GM12878 (cell line): ENCODE results near the gene TOMM34.
A peak's percentile ranks its signal among the peaks of the same experiment; 100 is the strongest.

Experiments
- CBX5 ChIP-seq: sonication (generic); IDR thresholded peaks from 2 replicates; pipeline ENCODE4 v1.6.1; 2016; ENCODE audit warnings: low read depth, moderate library complexity, mild to moderate bottlenecking, inconsistent platforms
- CEBPB ChIP-seq, 2 experiments: fragments of 150-350 bp in 1 of 2; IDR thresholded peaks; 2 replicates each; pipeline ENCODE4 v1.6.1; 2012 to 2014; ENCODE audit warnings: low read depth in 2 of 2, low read length in 2 of 2, borderline replicate concordance in 1 of 2, inconsistent platforms in 1 of 2
- CREB1 ChIP-seq: IDR thresholded peaks from 2 replicates; pipeline ENCODE4 v1.6.1; 2012; ENCODE audit warnings: low read depth, mild to moderate bottlenecking, inconsistent platforms
- CTCF ChIP-seq, 3 experiments: IDR thresholded peaks in 2 of 3; conservative IDR thresholded peaks in 1 of 3; 2 replicates each; pipeline ENCODE4 v1.5.1; 2011; ENCODE audit warnings: low read depth in 3 of 3, low read length in 3 of 3, mild to moderate bottlenecking in 3 of 3, control low read depth in 2 of 3, moderate library complexity in 2 of 3, inconsistent platforms in 1 of 3, mixed read lengths in 1 of 3; ENCODE audit not compliant: control insufficient read depth in 2 of 3, insufficient read depth in 1 of 3; ENCODE audit errors: extremely low read depth in 1 of 3
- ETV6 ChIP-seq, 2 experiments: fragments of 450-650 bp in 1 of 2; IDR thresholded peaks in 1 of 2; conservative IDR thresholded peaks in 1 of 2; 2 replicates each; pipeline ENCODE4 v1.6.1; 2014; ENCODE audit warnings: antibody characterized with exemption in 1 of 2, borderline replicate concordance in 1 of 2, low read depth in 1 of 2, mild to moderate bottlenecking in 1 of 2, moderate library complexity in 1 of 2
- FOS ChIP-seq: IDR thresholded peaks from 3 replicates; pipeline ENCODE4 v1.6.1; 2011; ENCODE audit warnings: borderline replicate concordance; ENCODE audit not compliant: insufficient read length; ENCODE audit errors: extremely low read depth
- RFX5 ChIP-seq: IDR thresholded peaks from 2 replicates; pipeline ENCODE4 v1.6.1; 2011; ENCODE audit warnings: low read depth, low read length, improper control_type of control experiment
- SIN3A ChIP-seq: IDR thresholded peaks from 2 replicates; pipeline ENCODE4 v1.6.1; 2012; ENCODE audit warnings: low read depth, low read length, improper control_type of control experiment
- SUPT20H ChIP-seq: IDR thresholded peaks from 2 replicates; pipeline ENCODE4 v1.6.1; 2011; ENCODE audit warnings: low read depth, mild to moderate bottlenecking, low read length, moderate library complexity, borderline replicate concordance; ENCODE audit not compliant: control insufficient read depth
- USF1 ChIP-seq: IDR thresholded peaks from 2 replicates; pipeline ENCODE4 v1.6.1; 2011; ENCODE audit warnings: borderline replicate concordance, low read depth, mild to moderate bottlenecking, moderate library complexity, mixed read lengths, low read length; ENCODE audit not compliant: insufficient read depth; ENCODE audit errors: extremely low read length
- ZNF274 ChIP-seq: IDR thresholded peaks from one replicate; pipeline ENCODE4 v1.8.0; 2011; ENCODE audit not compliant: insufficient read length, insufficient read depth
- ZSCAN29 ChIP-seq: fragments of 450-650 bp; IDR thresholded peaks from 2 replicates; pipeline ENCODE4 v1.6.1; 2017; ENCODE audit warnings: mild to moderate bottlenecking, moderate library complexity
- TF ChIP-seq, protein P1 (sequence below): IDR thresholded peaks from 2 replicates; pipeline ENCODE4 v1.6.1; 2012; ENCODE audit warnings: low read depth, low read length, improper control_type of control experiment

DNA sequence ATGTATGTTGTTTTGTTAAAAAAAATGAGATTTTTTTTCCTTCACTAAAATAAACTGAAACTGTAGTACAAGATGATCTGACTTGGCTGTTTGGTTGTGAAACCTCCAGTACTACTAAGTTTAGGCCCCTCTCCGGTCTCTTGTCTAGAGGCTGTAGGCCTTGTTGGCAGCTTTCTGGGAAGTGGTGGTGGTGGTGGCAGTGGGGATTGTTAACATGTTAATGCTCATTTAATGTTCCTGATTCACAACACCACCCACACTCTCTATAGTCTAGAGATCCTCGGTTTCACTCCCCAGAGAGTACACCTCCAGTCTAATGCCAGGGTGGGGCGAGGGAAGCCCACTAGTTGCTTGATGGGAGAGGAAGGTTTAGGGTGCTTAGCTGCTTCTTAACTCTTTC, 30.2 kb upstream of the TOMM34 start:
- TF ChIP-seq, protein P1, sequence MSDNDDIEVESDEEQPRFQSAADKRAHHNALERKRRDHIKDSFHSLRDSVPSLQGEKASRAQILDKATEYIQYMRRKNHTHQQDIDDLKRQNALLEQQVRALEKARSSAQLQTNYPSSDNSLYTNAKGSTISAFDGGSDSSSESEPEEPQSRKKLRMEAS = no peak
- TF ChIP-seq ETV6 (conservative IDR thresholded peaks at IDR 0.05 in 1 of 2, IDR thresholded peaks at IDR 0.05 in 1 of 2; ENCODE audit: borderline replicate concordance in 1 of 2, low read depth in 1 of 2) (no peak), USF1 (no peak), CTCF (IDR thresholded peaks at IDR 0.05 in 2 of 3, conservative IDR thresholded peaks at IDR 0.05 in 1 of 3; ENCODE audit: control insufficient read depth in 2 of 3, extremely low read depth in 1 of 3, insufficient read depth in 1 of 3, low read depth in 3 of 3, low read length in 3 of 3) (no peak), FOS (no peak), SIN3A (peak; percentile 35; the same call in 1 of the 2 replicates), RFX5 (no peak), ZNF274 (no peak), CEBPB (IDR thresholded peaks at IDR 0.05; ENCODE audit: borderline replicate concordance in 1 of 2, low read depth in 2 of 2, low read length in 2 of 2) (no peak), CREB1 (no peak), ZSCAN29 (no peak), CBX5 (no peak), SUPT20H (no peak)
